ENCODE measurements around the gene NEURL1B.
A peak's percentile ranks its signal among the peaks of the same experiment; 100 is the strongest.

The NEURL1B gene

GRCh38 chr5:172723508-172723907, 82.4 kb downstream of the NEURL1B start:
- Histone ChIP-seq H3K4me1 (ENCODE audit: control insufficient read depth, insufficient read depth, low read length) (peaks cover 5% of the 10 kb centered on the region), H3K4me3 (ENCODE audit: low read length) (no peak overlapping the region), H3K27me3 (ENCODE audit: control insufficient read depth, insufficient read depth, low read length) (no peaks in the 10 kb centered on the region), H3K36me3 (ENCODE audit: control insufficient read depth, insufficient read depth, low read length) (no peaks in the 10 kb centered on the region), H3K9ac (ENCODE audit: low read length) (no peak overlapping the region), H3K27ac (ENCODE audit: low read depth, low read length) (no peak overlapping the region)

- Histone ChIP-seq H3K4me3 (ENCODE audit: low read length) (no peak overlapping the region), H3K27ac (ENCODE audit: low read depth, low read length) (no peak overlapping the region), H3K4me1 (ENCODE audit: control insufficient read depth, insufficient read depth, low read length) (peaks cover 5% of the 10 kb centered on the region), H3K36me3 (ENCODE audit: control insufficient read depth, insufficient read depth, low read length) (no peaks in the 10 kb centered on the region), H3K9ac (ENCODE audit: low read length) (no peak overlapping the region), H3K27me3 (ENCODE audit: control insufficient read depth, insufficient read depth, low read length) (no peaks in the 10 kb centered on the region)
Observed at GRCh38 chr5:172724242-172725183, 83.5 kb downstream of the NEURL1B start.

GRCh38 chr5:172725273-172725672, 84.2 kb downstream of the NEURL1B start:
- Histone ChIP-seq H3K27me3 (ENCODE audit: control insufficient read depth, insufficient read depth, low read length) (no peaks in the 10 kb centered on the region), H3K36me3 (ENCODE audit: control insufficient read depth, insufficient read depth, low read length) (no peaks in the 10 kb centered on the region), H3K4me3 (ENCODE audit: low read length) (no peak overlapping the region), H3K4me1 (ENCODE audit: control insufficient read depth, insufficient read depth, low read length) (peaks cover 5% of the 10 kb centered on the region), H3K27ac (ENCODE audit: low read depth, low read length) (no peak overlapping the region), H3K9ac (ENCODE audit: low read length) (no peak overlapping the region)

GRCh38 chr5:172725785-172726184, 84.7 kb downstream of the NEURL1B start:
- H3K27me3 ChIP-seq (ENCODE audit: control insufficient read depth, insufficient read depth, low read length) = no peaks in the 10 kb centered on the region
- no peak overlapping the region for H3K9ac ChIP-seq (ENCODE audit: low read length)
- peaks cover 5% of the 10 kb centered on the region for H3K4me1 ChIP-seq (ENCODE audit: control insufficient read depth, insufficient read depth, low read length)
- no peaks in the 10 kb centered on the region for H3K36me3 ChIP-seq (ENCODE audit: control insufficient read depth, insufficient read depth, low read length)
- H3K4me3 ChIP-seq (ENCODE audit: low read length) = no peak overlapping the region
- no peak overlapping the region for H3K27ac ChIP-seq (ENCODE audit: low read depth, low read length)

- no peak overlapping the region for H3K9ac ChIP-seq (ENCODE audit: low read length)
- no peaks in the 10 kb centered on the region for H3K36me3 ChIP-seq (ENCODE audit: control insufficient read depth, insufficient read depth, low read length)
- H3K4me3 ChIP-seq (ENCODE audit: low read length) = no peak overlapping the region
- H3K27me3 ChIP-seq (ENCODE audit: control insufficient read depth, insufficient read depth, low read length) = no peaks in the 10 kb centered on the region
- H3K27ac ChIP-seq (ENCODE audit: low read depth, low read length) = no peak overlapping the region
- peaks cover 4% of the 10 kb centered on the region for H3K4me1 ChIP-seq (ENCODE audit: control insufficient read depth, insufficient read depth, low read length)
Observed at GRCh38 chr5:172726966-172727365, 85.9 kb downstream of the NEURL1B start.

GRCh38 chr5:172727551-172727950, 86.5 kb downstream of the NEURL1B start:
- no peak overlapping the region for H3K9ac ChIP-seq (ENCODE audit: low read length)
- H3K27me3 ChIP-seq (ENCODE audit: control insufficient read depth, insufficient read depth, low read length) = no peaks in the 10 kb centered on the region
- peaks cover under 1% of the 10 kb centered on the region for H3K4me1 ChIP-seq (ENCODE audit: control insufficient read depth, insufficient read depth, low read length)
- H3K4me3 ChIP-seq (ENCODE audit: low read length) = no peak overlapping the region
- no peak overlapping the region for H3K27ac ChIP-seq (ENCODE audit: low read depth, low read length)
- H3K36me3 ChIP-seq (ENCODE audit: control insufficient read depth, insufficient read depth, low read length) = no peaks in the 10 kb centered on the region

GRCh38 chr5:172728481-172729241, 87.6 kb downstream of the NEURL1B start:
- Histone ChIP-seq H3K4me1 (ENCODE audit: control insufficient read depth, insufficient read depth, low read length) (peaks cover 11% of the 10 kb centered on the region), H3K27me3 (ENCODE audit: control insufficient read depth, insufficient read depth, low read length) (no peaks in the 10 kb centered on the region), H3K27ac (ENCODE audit: low read depth, low read length) (no peak overlapping the region), H3K9ac (ENCODE audit: low read length) (no peak overlapping the region), H3K4me3 (ENCODE audit: low read length) (no peak overlapping the region), H3K36me3 (ENCODE audit: control insufficient read depth, insufficient read depth, low read length) (no peaks in the 10 kb centered on the region)

- Histone ChIP-seq H3K9ac (ENCODE audit: low read length) (no peak overlapping the region), H3K4me3 (ENCODE audit: low read length) (no peak overlapping the region), H3K4me1 (ENCODE audit: control insufficient read depth, insufficient read depth, low read length) (peaks cover 17% of the 10 kb centered on the region), H3K27me3 (ENCODE audit: control insufficient read depth, insufficient read depth, low read length) (no peaks in the 10 kb centered on the region), H3K27ac (ENCODE audit: low read depth, low read length) (no peak overlapping the region), H3K36me3 (ENCODE audit: control insufficient read depth, insufficient read depth, low read length) (no peaks in the 10 kb centered on the region)
Observed at GRCh38 chr5:172729588-172729987, 88.5 kb downstream of the NEURL1B start.

GRCh38 chr5:172730222-172730621, 89.2 kb downstream of the NEURL1B start:
- Histone ChIP-seq H3K4me3 (ENCODE audit: low read length) (no peak overlapping the region), H3K27ac (ENCODE audit: low read depth, low read length) (no peak overlapping the region), H3K27me3 (ENCODE audit: control insufficient read depth, insufficient read depth, low read length) (no peaks in the 10 kb centered on the region), H3K9ac (ENCODE audit: low read length) (no peak overlapping the region), H3K4me1 (ENCODE audit: control insufficient read depth, insufficient read depth, low read length) (peaks cover 17% of the 10 kb centered on the region), H3K36me3 (ENCODE audit: control insufficient read depth, insufficient read depth, low read length) (no peaks in the 10 kb centered on the region)

GRCh38 chr5:172730981-172731679, 90.1 kb downstream of the NEURL1B start:
- Histone ChIP-seq H3K9ac (ENCODE audit: low read length) (no peak overlapping the region), H3K27me3 (ENCODE audit: control insufficient read depth, insufficient read depth, low read length) (no peaks in the 10 kb centered on the region), H3K4me1 (ENCODE audit: control insufficient read depth, insufficient read depth, low read length) (peaks cover 25% of the 10 kb centered on the region), H3K27ac (ENCODE audit: low read depth, low read length) (no peak overlapping the region), H3K4me3 (ENCODE audit: low read length) (no peak overlapping the region), H3K36me3 (ENCODE audit: control insufficient read depth, insufficient read depth, low read length) (no peaks in the 10 kb centered on the region)

- Histone ChIP-seq H3K27ac (ENCODE audit: low read depth, low read length) (no peak overlapping the region), H3K9ac (ENCODE audit: low read length) (no peak overlapping the region), H3K27me3 (ENCODE audit: control insufficient read depth, insufficient read depth, low read length) (no peaks in the 10 kb centered on the region), H3K4me1 (ENCODE audit: control insufficient read depth, insufficient read depth, low read length) (peaks cover 29% of the 10 kb centered on the region), H3K4me3 (ENCODE audit: low read length) (no peak overlapping the region), H3K36me3 (ENCODE audit: control insufficient read depth, insufficient read depth, low read length) (no peaks in the 10 kb centered on the region)
Observed at GRCh38 chr5:172731680-172732074, 90.6 kb downstream of the NEURL1B start.

- H3K27me3 ChIP-seq (ENCODE audit: control insufficient read depth, insufficient read depth, low read length) = no peaks in the 10 kb centered on the region
- no peaks in the 10 kb centered on the region for H3K36me3 ChIP-seq (ENCODE audit: control insufficient read depth, insufficient read depth, low read length)
- H3K4me3 ChIP-seq (ENCODE audit: low read length) = no peak overlapping the region
- H3K9ac ChIP-seq (ENCODE audit: low read length) = no peak overlapping the region
- H3K27ac ChIP-seq (ENCODE audit: low read depth, low read length) = peak overlapping the region; percentile 99
- H3K4me1 ChIP-seq (ENCODE audit: control insufficient read depth, insufficient read depth, low read length) = peaks cover 29% of the 10 kb centered on the region
Observed at GRCh38 chr5:172732201-172732865, 91.3 kb downstream of the NEURL1B start.
